ENCODE data around the gene GRIN2D.

DNA sequence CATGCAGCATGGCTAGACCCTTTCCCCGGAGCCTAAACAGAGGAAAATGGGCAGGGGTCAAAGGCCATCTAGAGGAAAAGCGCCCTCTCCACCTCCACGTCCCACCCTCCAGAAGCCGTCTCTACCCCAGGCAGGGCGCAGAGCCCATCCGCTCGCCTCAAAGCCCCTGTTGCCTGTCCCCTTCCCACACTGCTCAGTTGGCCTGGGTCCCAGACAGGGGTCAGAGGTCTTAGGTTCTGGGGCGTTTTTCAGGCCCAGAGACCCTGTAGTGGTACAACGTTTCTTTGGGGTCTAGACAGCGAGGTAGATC is 30.0 kb upstream of the GRIN2D start:
- TF ChIP-seq, protein P1, sequence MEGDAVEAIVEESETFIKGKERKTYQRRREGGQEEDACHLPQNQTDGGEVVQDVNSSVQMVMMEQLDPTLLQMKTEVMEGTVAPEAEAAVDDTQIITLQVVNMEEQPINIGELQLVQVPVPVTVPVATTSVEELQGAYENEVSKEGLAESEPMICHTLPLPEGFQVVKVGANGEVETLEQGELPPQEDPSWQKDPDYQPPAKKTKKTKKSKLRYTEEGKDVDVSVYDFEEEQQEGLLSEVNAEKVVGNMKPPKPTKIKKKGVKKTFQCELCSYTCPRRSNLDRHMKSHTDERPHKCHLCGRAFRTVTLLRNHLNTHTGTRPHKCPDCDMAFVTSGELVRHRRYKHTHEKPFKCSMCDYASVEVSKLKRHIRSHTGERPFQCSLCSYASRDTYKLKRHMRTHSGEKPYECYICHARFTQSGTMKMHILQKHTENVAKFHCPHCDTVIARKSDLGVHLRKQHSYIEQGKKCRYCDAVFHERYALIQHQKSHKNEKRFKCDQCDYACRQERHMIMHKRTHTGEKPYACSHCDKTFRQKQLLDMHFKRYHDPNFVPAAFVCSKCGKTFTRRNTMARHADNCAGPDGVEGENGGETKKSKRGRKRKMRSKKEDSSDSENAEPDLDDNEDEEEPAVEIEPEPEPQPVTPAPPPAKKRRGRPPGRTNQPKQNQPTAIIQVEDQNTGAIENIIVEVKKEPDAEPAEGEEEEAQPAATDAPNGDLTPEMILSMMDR (IDR thresholded peaks at IDR 0.05), result no peak
- TF ChIP-seq ZFX (IDR thresholded peaks at IDR 0.05; ENCODE audit: borderline replicate concordance), result no peak

Data from 22Rv1 (cell line).